Frontal cortex (tissue), 4 donors: ENCODE measurements around the gene ZNF74. TPM values are rescaled to one million over a fixed set of nuclear protein-coding genes. Genes with fewer than 3 reads are reported as not detected.
"Not testable (repeated sequence)": the region's sequence is repeated elsewhere in the genome, so short reads cannot be mapped to it uniquely, and the experiment has no call there.

Source experiments
- DNase-seq, 2 donors: peaks; one replicate each; pipeline ENCODE4 v3.0.0; 2012; ENCODE audit warnings: low spot score in 2 of 2
- FAIRE-seq: peaks from 2 replicates; lab custom pipeline; 2012; peaks lifted over from hg19 to GRCh38; lab: Jason Lieb, UNC
- total RNA-seq: library from RNA; depleted of rRNA; stranded (reverse); fragments of >200 nt; gene quantifications from one replicate; pipeline ENCODE4 v1.2.3, GENCODE V29; 2014
- donor health status: control.
- donor health status: control.
- donor health status: control.

The ZNF74 gene
- total RNA-seq, 1 donor from 2014 or later = 39.9 TPM

DNA sequence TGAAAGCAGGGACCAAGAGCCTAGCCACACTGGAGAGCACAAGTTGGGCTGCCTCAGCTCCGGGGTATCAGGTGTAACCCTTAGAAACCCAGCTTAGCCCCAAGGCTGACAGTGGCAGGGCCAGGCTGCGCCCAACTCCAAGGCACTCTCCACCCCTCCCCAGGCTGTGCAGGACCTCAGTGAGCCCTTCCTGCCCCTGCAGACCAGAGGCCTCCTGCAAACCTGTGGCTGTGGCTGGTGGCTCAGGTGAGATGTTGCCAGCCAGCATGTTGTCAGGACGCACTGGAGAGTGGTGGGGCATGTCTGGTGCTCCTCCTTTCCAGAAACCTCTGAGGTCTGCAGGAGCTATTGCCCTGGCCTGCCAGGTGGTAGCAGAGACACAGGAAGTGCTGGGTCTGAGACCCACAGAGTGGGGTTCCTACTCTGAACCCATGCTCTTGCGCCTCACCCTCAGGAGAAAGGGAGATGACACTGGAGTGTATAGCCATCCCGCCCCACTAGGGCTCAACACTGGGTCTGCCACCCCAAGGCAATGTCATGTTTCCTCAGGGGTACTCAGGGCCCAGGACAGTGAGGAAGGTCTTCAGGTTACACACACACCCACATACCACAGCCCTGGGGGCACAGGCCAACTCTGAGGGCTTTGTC lies 46.1 kb downstream of the ZNF74 start:
- FAIRE-seq (no peak), DNase-seq (no peak)

DNA sequence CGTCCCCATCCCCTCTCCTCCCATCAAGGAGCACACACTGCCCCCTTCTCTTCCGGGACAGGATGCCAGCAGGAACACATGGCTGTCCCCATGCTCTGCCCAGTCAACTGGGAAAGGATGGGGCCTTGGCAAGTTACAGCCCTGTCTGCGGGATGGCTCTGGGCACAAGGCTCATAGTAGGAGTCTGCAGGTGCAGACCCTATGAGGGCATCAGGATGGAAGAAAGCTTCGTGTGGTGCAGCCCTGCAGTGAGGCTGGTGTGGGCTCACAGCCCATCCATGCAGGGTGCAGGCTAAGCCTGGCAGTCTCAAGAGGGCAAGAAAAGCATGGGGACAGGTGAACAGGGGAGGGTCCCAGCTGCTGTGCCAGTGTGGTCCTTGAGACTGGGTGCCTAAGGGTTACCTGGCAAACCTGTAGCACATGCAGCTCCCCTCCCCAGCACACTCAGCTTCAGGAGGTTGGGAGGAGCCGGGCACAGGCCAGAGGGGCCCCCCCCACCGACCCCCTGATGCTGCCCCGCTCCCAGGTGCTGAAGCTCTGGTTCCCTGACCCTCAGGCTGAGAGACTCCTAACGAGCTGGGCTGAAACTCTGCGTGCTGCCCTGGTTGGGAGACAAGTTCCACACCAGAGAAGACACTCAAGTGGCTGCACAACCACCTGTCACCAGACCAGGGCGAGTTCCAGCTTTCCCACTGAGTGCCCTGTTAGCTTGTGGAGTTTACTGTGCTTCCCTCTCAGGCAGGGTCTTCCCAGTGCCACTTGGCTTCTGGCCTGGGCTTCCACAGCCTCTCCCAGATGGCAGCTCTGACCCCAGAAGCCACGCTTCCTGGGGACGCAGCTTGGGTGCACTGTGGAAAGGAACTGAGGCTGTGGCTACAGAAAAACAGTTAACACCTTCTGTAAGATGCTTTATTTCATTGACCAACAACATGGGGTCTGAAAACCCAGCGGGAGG lies 47.0 kb downstream of the ZNF74 start:
- no peak for FAIRE-seq
- no peak for DNase-seq

DNA sequence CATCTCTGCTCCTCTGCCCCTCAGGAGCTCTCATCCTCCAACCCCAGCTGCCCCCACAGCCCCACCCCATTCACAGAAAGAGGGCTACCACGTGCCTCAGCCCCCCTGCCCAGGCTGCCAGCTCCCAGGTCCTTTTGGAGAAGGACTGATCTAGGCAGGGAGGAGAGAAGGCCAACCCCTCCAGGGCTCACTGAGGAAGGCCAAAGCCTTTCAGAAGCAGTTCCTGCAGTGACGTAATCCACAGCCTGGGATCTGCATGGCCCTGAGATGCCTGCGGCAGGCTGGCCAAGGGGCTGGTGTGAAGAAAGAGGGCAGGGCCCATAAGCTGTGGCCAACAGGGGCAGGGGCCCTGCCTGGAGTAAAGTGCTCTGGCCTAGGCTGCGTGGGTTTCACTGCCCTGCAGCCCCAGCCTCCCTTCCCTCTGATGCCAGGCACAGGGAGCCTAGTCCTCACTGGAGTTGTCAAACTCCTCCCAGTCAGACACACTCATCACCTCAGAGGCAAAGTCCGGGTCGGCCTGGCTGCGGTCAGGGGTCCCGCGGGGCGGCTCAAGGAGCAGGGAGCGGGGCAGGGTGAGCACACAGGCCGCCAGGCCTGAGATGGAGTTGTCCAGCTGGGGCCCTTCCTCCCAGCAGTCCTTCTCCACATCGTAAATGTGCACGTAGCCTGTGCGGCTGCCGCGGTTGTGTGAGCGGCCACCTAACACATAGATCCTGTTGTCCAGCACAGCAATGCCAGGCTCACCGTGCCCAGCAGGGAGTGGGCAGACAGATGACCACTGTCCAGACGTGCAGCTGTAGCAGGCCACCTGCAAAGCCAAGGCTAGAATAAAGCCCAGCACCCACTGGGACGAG lies 47.9 kb downstream of the ZNF74 start:
- DNase-seq = no peak
- FAIRE-seq = no peak

DNA sequence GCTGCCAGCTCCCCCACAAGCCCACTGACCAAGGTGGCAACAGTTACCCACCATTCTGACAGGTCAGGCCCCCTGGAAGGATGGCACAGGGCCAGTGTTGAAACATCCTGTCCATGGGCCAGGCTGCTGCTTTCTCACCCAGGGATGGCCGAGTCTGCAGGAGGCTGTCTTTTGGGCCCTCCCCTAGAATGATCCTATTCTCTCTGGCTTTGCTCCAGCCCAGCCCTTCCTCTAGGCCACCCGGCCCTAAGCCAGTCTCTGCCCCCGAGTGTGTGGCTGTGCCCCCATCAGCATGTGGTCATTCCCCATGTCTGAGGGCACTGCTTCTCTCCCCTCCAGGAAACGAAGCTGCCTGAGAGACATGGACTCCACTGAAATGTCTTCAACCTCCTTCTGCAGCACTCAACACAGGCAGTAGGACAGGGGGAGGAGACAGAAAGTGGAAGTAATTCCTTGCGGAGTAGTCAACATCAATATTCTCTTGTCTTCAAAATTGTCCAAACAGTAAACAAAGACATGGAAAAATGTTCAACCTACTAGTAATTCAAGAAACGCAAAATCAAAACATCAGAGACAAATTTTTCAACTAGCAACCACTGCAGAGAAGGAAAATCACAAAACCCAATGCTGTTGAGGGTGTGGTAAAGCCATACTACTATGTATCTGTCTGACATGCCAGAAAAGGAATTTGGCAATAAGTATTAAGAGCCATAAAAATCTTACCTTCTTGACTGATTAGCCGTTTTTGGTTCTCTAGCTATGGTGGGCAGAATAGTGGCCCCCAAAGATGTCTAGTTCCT lies 48.7 kb downstream of the ZNF74 start:
- FAIRE-seq (no peak), DNase-seq (no peak)

DNA sequence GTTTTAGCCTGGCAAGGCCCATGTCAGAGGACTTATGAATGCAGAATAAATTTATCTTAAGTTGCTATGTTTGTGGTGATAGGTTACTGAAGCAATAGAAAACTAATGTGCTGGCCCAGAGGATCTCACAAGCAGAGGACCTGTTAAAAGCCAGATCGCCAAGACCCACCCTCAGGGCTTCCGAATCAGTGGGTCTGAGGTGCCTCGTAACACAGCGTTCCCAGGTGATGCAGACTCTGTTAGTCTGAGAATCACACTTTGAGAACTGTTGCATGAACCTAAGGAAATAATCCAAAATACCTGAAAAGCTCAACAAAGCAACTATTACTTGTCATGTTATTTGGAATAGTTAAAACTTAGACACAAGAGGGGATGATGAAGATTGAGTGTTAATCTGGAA lies 50.4 kb downstream of the ZNF74 start:
- DNase-seq (no peak), FAIRE-seq (no peak)

DNA sequence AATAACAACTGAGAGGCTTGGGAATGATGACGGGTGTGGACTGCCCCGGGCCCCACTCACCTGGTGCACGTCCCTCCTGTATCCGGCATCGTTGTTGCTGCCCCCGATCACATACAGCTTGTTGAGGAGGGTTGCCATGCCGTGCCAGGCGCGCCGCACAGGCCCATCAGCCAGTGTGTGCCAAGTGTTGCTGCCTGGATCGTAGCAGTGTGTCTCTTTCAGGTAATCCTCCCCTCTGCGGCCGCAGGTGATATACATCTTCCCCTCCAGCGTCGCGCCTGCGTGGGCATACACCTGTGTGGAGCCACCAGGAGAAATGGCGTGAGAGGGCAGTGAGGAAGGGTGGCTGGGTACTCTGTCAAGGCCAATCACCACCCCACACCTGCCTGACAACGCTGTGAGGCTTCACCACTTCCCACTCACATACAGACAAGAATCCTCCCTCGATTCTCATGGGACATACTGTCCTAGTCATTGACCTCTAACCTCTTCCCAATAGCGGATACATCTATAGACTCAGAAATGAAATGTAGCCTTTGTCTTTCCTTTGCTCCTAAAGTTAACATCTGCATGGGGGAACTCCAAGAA lies 52.5 kb downstream of the ZNF74 start:
- FAIRE-seq (no peak), DNase-seq (no peak)

DNA sequence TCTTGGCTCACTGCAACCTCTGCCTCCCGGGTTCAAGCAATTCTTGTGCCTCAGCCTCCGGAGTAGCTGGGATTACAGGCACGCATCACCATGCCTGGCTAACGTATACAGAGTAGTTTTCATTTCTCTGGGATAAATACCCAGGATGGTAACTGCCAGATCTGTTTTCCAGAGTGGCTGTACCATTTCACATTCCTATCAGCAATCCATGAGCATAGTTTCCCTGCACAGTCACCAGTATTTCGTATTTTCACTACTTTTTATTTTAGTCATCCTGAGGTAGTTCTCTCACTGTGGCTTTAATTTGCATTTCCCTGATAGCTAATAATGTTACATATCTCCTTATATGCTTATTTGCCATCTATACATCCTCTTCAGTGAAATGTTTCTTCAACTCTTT lies 54.7 kb downstream of the ZNF74 start:
- DNase-seq (no peak), FAIRE-seq (no peak)

DNA sequence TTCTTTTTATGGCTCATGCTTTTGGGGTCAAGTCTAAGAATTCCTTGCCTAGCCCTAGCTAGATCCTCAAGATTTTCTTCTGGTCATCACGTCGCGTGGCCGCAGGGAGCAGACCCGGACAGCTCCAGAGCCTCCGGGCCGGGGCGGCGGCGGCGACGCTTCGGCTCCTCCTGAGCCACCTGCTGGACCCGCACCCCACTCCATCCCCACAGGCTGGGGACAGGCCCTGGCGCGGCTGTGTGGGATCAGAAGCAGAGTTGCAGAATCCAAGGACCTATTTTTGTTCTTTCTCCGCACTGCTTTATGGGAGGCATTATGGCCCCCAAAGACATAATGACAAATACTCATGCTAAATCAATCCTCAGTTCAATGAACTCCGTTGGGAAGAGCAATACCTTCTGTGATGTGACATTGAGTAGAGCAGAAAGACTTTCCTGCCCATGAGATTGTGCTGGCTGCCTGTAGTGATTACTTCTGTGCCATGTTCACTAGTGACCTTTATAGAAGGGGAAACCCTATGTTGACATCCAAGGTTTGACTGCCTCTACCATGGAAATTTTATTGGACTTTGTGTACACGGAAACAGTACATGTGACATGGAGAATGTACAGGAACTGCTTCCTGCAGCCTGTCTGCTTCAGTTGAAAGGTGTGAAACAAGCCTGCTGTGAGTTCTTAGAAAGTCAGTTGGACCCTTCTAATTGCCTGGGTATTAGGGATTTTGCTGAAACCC lies 56.0 kb downstream of the ZNF74 start:
- FAIRE-seq (no peak), DNase-seq (no peak)

DNA sequence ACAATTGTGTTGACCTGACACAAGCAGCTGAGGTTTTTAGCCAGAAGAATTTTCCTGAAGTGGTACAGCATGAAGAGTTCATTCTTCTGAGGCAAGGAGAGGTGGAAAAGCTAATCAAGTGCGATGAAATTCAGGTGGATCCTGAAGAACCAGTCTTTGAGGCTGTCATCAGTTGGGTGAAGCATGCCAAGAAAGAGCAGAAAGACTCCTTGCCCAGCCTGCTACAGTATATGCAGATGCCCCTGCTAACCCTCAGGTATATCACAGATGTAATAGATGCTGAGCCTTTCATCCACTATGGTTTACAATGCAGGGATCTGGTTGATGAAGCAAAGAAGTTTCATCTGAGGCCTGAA lies 56.6 kb downstream of the ZNF74 start:
- DNase-seq = no peak

DNA sequence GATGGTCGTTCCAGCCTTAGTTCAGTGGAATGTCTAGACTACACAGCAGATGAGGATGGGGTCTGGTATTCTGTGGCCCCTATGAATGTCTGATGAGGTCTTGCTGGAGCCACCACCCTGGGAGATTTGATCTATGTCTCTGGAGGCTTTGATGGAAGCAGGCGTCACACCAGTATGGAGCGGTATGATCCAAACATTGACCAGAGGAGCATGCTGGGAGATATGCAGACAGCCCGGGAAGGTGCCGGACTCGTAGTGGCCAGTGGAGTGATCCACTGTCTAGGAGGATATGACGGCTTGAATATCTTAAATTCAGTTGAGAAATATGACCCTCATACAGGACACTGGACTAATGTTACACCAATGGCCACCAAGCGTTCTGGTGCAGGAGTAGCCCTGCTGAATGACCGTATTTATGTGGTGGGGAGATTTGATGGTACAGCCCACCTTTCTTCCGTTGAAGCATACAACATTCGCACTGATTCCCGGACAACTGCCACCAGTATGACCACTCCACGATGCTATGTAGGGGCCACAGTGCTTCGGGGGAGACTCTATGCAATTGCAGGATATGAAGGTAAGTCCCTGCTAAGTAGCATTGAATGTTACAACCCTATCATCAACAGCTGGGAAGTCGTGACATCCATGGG lies 57.3 kb downstream of the ZNF74 start:
- not testable (repeated sequence) for DNase-seq, FAIRE-seq

More for the DNA sequence above, 56.6 kb downstream of the ZNF74 start:
- no peak for FAIRE-seq

DNA sequence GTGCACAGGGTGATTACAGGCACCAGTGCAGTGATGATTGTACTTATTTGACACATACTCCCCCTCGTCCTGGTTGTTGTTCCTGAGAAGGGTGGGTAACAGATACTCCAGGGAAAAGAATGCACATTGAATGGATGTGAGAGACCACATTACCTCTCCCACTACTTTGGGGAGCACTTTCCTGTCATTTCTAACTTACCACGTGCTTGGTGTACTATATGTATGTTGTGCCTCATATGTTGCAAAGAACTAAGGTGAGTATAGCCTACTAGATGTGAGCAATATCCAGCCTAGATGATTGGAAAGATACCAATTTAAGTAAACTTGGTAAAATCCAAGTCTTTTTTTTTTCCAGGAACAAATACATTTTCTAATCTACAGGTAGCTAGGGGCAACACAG lies 58.0 kb downstream of the ZNF74 start:
- FAIRE-seq (no peak), DNase-seq (no peak)

DNA sequence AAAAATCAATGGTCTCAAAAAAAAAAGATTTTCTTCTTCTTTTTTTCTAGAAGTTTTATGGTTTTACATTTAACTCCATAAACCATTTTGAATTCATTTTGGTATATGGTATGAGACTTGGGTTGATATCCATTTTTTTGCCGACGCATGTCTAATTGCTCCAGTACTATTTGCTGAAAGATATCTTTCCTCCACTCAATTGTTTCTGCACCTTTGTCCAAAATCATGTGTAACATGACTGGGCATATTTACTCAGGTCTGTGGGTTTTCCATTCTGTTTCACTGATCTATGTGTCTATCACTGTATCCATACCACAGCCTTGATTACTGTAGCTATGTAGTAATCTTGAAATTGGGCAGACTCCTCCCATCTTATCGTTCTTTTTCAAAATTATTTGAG lies 59.3 kb downstream of the ZNF74 start:
- FAIRE-seq = no peak

DNA sequence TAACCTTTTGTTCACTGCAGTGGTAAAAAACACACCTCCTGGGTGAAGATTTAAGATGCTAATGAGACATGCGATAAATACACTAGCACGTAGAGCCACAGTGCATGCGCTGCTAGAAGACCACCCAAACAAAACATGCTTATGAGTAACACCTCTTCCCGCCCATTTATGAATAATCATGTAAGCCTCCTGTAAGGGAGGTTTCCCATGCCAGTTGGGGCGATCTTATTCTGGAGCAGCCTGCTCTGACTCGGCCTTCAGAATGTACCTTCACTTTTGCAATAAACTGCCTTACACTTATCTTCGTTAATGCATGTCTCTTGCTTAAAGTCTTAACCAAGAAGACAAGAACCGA lies 61.7 kb downstream of the ZNF74 start:
- FAIRE-seq (no peak), DNase-seq (no peak)

More for the DNA sequence above, 59.3 kb downstream of the ZNF74 start:
- no peak for DNase-seq

DNA sequence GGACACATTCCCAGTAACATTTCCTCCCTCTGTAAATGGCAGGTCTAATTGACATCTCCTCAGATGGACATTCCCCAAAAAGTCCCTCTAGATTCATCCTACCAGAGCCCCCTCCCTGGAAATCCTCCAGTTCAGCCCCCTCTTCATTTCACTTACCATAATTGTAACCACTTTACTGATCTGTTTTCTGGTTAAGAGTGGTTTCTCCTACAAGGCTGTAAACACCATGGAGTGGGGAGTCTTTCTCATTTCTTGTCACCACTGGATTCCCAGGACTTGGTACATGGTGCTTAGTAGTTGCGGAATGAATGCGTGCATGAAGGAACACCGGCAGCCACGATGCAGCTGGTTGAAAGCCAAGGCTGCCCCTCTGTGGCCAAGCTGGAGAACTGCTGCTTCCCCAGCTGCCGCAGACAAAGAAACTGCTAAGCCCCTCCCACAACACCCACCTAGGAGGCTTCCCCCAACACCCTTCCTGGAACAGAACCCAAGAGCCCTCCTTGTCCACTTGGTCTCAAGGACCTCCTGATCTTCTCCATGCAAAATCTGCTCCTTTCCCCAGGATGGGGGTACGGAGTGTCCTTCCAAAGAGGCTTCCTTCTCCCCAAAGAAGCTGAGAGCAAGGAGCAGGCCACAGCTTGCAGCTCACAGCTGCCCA lies 62.2 kb downstream of the ZNF74 start:
- FAIRE-seq = no peak

DNA sequence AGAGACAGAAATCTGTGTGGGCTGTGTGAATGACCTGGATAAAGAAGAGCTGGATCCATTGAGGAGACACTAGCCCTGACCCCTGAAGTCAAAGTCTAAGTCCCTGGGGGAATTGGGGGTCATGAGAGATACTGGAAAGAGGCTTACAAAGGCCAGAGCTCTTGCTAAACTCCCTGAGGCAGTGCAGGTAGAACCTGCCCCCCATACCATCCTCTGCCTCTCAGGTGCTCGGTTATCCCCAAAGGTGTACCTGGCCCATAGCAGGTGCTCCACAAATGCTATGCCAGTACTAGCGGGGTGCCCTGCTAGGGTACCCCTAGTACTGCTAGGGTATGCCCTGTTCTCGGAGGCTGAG lies 62.7 kb downstream of the ZNF74 start:
- DNase-seq (no peak), FAIRE-seq (no peak)

More for the DNA sequence above, 62.2 kb downstream of the ZNF74 start:
- DNase-seq = peak; percentile 68 to 78

DNA sequence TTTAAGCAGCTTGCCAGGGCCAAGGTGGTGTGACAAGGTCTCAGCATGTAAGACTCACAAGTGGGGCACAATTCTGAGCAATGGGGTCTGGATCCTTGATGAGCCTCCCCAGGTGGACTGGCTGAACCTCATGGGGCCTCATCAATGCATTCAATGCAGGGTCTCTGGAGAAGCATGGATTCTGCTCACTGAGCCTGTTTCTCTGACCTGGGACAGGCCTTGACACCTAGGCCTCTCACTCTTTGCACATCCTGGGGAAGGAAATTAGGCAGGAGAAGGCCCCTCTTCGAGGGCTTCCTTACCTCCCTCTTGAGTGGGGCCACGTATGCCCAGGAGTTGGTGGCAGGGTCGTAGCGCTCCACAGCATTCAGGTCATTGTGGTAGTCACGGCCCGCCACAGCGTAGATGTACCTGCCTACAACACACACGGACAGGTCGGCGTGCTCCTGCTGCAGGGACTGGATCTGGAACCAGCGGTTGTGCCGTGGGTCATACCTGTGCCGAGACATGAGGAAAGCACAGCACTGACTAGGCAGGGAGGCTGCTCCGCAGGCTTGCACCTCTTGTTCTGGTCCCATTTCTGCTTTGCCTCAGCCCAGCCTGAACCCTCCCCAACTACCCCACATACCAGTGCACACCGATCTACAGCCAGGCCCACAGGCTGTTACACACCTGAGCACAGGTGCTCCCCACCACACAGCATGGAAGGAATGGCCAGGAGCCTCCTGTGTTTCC lies 63.7 kb downstream of the ZNF74 start:
- no peak for DNase-seq
- FAIRE-seq = no peak
